ENCODE data around the gene TSHZ3.

TSHZ3 gene

GRCh38 chr19:31354799-31355664 lies 5.8 kb upstream of the TSHZ3 start:
- DNase-seq = peak; percentile 62

DNA sequence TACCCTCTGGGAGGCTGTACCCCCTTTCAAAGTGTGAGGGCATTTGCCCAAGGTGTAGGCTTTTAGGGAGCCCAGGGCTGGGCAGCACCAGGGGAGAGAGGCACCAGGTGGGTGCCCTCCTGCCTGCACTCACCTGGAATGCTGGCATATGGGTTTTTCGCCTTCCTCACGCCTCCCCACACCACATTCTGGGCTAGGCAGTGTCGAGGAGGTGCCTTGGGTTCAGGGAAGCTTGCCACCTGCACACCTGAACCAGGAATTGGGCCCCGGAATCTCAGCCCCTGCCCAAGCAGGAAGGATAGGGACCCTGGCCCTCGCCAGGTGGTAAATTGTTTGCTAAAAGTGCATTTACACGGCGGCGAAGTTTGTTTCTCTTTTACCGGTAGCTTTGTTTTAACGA lies 5.1 kb upstream of the TSHZ3 start:
- DNase-seq = no peak

DNA sequence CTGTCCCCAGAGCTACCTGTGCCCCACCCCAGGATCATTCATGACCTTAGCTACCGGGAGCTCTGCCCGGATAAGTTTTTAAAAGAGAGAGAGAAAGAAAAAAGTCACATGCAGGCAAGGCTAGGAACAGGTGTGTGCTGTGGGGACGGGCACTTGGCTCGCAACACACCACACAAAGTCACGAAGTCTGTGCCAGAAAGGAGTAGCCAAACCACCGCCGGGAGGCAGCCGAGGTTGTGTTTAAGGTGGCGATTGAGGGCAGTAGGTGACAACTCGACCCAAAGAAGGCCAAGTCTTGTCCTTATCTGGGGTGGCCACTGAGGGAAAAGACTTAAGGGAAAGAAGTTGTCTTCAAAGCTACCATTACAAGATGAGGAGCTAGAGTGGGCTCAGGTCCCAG lies 4.6 kb upstream of the TSHZ3 start:
- peak; percentile 58 for DNase-seq

DNA sequence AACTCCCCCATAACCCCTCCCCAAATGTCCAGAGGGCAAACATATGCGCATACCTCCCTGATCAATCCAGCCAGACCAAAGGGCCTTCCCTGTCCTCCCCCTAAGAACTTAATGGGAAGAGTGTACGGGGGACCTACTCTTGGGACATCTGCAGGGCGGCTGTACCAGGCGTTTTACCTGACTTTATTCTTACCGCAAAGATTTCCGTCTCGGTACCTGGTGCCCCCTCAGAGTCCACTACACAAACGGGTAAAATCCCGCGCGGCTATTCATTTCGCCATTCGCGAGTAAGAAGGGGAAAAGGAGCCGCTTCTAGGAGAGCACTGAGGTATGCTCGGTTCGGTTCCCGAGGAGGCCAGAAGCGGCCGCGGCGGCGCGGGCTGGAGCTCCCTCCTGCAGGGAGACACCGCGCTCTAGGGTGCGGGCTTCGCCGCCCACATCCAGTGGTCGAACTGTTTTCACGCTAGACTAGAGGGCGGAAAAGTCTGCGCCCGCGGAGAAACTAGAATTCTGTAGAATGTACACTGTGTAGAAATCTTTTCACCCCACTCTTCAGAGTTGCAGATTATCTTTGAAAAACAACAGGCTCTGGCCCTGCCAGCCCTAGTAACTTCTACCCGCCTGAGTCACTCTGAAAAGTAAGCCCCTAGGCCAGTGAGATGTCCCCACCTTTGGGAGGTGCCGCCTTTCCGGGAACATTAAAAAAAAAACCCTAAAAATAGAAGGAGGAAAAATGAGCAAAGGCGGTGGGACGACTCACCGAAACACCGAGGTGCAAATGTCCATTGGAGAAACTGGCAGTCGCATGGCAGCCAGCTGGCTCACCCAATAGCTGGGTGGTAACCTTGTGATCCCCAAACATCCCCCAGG lies 3.8 kb upstream of the TSHZ3 start:
- peak; percentile 62 for DNase-seq

- DNase-seq = peak; percentile 28
Observed at GRCh38 chr19:31352296-31352781, 3.1 kb upstream of the TSHZ3 start.

- no peak for DNase-seq
Observed at GRCh38 chr19:31351855-31352195, 2.6 kb upstream of the TSHZ3 start.

DNA sequence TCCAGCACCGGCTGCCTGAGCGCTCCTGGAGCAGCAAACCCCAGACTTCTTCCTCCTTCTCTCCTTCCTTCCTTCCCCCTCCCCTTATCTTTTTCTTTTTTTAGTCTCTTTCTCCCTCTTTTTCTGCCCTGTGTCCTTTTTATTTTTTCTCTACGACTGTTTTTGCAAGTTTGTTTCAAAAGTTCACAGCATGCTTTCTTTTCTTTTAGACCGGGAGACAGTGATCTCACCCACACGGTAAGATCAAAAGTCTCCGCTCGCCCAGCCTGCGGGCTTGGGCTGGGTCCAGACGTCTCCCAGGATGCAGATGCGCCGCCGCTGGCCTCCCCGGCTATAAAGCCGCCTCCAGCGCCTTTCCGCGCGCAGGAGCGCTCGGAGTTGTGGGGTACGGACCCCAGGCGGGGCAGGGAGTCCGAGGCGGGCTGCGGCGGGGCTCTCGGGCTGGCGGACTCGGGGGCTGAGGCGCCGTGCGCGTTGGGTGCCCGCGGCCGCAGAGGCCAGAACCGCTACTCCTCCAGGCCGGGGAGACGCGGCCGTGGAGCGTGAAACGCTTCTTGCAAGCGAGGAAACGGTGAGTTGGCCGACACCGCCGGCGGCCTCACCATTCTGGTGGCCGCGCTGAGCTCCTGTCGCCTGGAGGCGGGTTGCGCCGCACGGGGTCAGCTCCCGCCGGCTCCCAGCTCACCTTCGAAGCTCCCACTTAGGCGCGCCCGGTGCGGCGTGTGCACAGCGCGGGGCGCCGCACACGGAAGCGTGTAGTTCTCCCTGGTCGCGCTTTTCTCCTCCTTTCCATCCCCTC lies 2.0 kb upstream of the TSHZ3 start:
- DNase-seq = peak; percentile 65

GRCh38 chr19:31350693-31351055 lies 1.4 kb upstream of the TSHZ3 start:
- DNase-seq = peak; percentile 70

- no peak for DNase-seq
Observed at GRCh38 chr19:31350033-31350692, 927 bp upstream of the TSHZ3 start.

GRCh38 chr19:31348481-31349159 lies 616 bp downstream of the TSHZ3 start:
- DNase-seq = peak; percentile 70

GRCh38 chr19:31347828-31348392 lies 1.3 kb downstream of the TSHZ3 start:
- no peak for DNase-seq

GRCh38 chr19:31347354-31347753 lies 1.9 kb downstream of the TSHZ3 start:
- no peak for DNase-seq

- no peak for DNase-seq
Observed at GRCh38 chr19:31346184-31347059, 2.8 kb downstream of the TSHZ3 start.

DNA sequence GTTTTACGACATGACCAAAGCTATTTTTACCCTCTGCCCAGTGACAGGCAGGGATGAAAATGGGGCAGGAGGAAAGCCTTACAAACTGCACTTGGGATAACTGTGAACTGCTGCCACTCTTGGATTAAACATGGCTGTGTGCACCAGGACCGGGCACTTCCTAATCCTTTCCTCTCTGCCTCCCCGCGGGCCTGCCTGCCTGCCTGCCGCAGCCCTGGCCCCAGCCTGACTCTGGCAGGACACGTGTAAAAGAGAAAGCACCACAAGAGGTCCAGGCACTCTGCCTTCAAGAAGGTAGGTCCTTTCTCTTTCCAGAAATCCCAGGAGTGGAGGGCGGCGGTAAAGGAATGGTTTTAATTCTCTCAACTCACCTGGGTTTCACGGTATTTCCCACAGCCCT lies 4.8 kb downstream of the TSHZ3 start:
- DNase-seq = no peak

GRCh38 chr19:31342926-31343325 lies 6.3 kb downstream of the TSHZ3 start:
- no peak for DNase-seq

DNA sequence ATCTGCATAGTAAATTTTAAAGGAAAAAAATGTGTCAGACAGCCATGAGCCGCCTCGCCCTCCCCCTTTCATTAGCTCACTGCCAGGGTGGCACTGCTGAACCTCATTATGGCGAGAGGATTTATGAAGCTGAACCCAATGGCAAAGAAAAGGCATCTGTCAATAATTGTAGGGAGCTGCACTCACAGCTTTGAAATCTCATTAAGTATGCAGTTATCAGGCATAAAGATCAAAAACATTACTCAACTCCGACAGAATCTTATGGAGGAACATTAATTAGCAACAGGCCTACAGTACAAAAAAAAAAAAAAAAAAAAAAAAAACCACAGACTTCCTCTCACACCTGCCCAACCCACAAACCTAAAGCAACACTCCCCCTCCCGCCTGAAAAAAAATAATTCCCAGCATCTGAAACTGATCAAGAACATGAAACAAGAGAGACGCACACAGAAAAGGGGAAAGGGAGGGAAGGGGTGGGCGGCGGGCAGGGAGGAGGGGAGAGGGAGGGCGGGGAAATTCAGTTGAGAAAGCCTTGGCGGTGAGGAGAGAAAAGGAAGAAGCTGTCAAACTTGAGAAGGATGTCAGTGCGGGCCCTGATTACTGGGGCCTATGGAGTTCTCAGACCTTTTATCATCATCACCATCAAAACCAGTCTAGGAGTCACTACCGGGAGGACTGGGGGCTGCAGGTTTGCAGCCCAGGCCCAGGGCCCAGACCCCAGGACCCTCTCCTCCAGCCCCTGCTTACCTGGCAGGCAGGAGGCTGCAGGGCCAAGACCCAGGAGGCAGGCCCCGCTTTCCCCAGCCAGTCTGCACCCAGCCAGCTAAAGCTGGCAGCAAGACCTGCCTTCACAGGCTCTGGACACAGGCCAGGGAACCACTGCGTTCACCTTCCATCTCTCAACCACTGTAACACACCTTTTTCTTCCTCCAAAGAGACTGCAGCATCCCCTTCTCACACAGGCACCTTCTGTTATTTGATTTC lies 8.9 kb downstream of the TSHZ3 start:
- DNase-seq = peak; percentile 67

DNA sequence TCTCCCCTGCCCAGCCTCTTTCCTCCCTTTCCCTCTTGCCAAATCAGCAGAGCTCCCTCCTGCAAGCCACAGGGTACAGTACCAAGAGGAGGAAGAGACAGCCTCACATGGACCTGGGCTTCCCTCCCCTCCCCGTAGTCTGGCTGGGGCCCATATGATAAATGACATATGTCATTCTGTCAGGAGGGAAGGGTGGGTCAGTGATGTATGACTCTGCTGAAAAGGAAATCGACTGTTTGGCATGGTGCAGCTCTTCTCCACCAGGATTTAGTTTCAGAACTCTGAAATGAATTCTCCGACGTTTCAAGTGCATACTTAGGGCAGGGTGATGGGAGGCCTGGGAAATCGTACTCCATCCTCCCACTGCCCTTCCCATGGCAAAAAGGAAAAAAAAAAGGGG lies 9.8 kb downstream of the TSHZ3 start:
- no peak for DNase-seq

DNA sequence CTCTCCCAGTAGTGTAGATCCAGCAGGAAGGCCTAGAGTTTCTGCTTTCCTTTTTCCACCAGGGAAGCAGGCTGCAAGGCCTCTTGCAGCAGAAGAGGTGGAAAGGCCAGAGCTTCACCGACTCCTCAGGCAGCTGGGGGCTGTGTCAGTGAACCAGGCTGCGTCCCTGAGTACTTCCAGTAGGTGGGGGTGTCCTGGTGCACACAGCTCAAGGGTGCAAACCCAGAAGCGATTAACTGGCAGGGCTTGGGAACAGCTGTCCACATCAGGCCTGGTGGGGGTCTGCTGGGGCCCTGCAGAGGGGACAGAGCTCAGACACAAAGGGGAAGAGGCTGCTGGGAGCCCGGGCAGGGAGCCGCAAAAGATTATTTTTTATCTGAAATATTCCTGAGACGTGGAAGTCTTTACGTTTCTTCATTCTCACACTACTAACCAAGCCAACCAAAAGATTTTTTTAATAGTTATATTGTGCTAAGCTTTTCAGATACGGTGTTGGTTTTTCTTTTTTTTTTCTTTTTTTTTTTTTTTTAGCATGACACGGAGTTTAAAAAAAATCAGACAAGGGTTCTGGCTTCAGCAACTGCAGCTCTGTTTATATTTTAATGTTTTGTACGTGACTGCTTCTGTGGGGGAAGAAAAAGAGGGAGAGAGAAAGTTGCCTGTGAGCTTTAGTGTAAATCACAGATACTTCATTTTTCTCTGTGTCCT lies 11.0 kb downstream of the TSHZ3 start:
- no peak for DNase-seq

Data from activated effector memory CD4-positive, alpha-beta T cell treated with anti-CD3 and anti-CD28 coated beads, Interleukin-2, amount 50 U/mL, for 16 hours (primary cell).